ENCODE results near the gene VCP.

GRCh38 chr9:35010351-35010958, 62.0 kb downstream of the VCP start:
- no peak for TF ChIP-seq ZBTB1 (tag by site-specific recombination; IDR thresholded peaks at IDR 0.05)
- no peak for TF ChIP-seq ZNF639 (tag by site-specific recombination; IDR thresholded peaks at IDR 0.05)
- TF ChIP-seq ZNF146 (tag by site-specific recombination; IDR thresholded peaks at IDR 0.05) = no peak
- no peak for TF ChIP-seq ZNF704 (tag by site-specific recombination; IDR thresholded peaks at IDR 0.05)
- no peak for TF ChIP-seq CTCF (tag by site-specific recombination; IDR thresholded peaks at IDR 0.05)
- TF ChIP-seq BCL11A (tag by site-specific recombination; IDR thresholded peaks at IDR 0.05; ENCODE audit: low read depth) = no peak
